ENCODE data around the gene FXN.
"Not testable (repeated sequence)": the region's sequence is repeated elsewhere in the genome, so short reads cannot be mapped to it uniquely, and the experiment has no call there.

FXN gene

DNA sequence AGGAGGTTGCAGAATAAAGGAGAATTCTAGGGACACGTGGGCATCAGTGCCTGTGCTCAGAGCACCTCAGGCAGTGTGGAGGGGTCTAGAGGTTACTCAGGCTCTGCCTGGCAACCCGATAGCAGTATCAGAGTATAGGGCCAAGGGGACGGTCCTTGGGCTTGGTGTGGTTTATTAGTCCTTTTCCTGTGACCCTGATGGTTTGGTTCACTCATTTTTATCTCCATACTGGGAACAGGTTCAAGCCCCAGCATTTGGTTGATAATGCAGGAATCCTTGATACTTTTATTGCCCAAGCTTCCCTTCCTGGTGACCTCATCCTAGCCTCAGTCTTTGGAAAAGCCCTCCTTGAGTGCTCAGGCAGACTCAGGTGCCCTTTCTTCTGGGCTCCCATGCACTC lies 35.5 kb downstream of the FXN start:
- no peak for DNase-seq

DNA sequence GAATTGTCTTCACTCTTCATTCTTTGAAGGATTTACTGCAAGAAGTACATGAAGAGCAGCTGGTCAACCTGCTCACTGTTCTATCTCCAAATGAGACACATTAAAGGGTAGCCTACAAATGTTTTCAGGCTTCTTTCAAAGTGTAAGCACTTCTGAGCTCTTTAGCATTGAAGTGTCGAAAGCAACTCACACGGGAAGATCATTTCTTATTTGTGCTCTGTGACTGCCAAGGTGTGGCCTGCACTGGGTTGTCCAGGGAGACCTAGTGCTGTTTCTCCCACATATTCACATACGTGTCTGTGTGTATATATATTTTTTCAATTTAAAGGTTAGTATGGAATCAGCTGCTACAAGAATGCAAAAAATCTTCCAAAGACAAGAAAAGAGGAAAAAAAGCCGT lies 37.6 kb downstream of the FXN start:
- no peak for DNase-seq

DNA sequence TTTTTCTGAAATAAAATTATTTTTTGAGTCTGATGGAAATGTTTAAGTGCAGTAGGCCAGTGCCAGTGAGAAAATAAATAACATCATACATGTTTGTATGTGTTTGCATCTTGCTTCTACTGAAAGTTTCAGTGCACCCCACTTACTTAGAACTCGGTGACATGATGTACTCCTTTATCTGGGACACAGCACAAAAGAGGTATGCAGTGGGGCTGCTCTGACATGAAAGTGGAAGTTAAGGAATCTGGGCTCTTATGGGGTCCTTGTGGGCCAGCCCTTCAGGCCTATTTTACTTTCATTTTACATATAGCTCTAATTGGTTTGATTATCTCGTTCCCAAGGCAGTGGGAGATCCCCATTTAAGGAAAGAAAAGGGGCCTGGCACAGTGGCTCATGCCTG lies 39.2 kb downstream of the FXN start:
- DNase-seq: no peak

DNA sequence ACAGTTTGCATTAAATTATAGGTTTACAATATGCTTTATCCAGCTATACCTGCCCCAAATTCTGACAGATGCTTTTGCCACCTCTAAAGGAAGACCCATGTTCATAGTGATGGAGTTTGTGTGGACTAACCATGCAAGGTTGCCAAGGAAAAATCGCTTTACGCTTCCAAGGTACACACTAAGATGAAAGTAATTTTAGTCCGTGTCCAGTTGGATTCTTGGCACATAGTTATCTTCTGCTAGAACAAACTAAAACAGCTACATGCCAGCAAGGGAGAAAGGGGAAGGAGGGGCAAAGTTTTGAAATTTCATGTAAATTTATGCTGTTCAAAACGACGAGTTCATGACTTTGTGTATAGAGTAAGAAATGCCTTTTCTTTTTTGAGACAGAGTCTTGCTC lies 41.0 kb downstream of the FXN start:
- DNase-seq: no peak

DNA sequence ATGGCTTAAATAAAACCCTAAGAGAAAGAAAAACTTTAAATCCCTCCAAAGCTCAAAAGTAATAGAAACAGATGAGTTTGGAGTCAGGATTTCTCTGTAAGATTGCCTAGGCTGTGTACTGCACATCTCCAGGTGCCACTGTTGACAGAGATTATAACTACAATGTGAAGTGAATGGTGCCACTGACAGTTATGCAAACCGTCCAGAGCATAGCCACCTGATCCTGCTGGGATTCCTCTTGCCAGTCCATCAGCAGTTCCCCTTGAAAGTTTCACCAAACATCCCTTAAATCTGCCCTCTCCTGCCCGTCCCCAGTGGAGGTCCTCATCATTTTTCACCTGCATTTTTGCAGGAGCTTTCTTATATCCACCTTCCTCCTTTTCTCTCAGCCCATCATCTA lies 42.5 kb downstream of the FXN start:
- DNase-seq: no peak

DNA sequence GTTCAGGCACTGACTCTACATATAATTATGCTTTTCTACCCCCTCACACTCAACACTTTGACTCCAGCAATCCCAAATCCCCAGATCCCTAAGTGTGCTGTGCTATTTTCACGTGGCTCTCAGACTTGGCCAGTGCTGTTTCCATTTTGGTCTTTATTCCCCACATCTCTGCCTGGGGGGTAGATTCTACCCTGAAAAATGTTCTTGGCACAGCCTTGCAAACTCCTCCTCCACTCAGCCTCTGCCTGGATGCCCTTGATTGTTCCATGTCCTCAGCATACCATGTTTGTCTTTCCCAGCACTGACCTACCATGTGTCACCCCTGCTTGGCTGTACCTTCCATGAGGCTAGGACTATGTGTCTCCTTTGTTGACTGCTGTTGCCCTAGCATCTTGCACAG lies 43.0 kb downstream of the FXN start:
- no peak for DNase-seq

DNA sequence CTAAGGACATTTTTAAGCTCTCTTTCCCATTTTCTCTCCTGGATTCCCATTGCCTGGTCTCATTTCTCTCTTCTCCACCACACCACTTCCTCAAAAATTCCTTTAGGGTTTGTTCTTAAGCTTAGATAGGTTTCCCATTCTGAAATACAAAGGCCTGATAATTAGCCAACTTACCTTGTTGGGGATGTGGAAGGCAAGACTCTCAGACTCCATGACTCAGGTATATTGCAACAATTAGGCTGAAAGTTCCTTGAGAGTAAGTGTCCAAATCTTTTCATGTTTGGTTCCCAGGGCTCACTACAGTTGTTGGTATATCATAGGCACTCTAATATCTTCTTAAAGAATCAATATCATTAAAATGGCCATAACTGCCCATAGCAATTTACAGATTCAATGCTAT lies 43.6 kb downstream of the FXN start:
- DNase-seq: no peak

DNA sequence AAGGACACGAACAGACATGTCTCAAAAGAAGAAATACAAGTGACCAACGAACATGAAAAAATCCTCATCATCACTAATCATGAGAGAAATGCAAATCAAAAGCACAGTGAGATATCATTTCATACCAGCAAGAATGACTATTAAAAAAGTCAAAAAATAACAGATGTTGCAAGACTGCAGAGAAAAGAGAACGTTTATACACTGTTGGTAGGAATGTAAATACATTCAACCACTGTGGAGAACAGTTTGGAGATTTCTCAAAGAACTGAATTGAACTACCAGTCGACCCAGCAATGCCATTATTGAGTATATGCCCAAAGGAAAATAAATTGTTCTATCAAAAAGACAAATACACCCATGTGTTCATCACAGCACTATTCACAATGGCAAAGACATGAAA lies 45.7 kb downstream of the FXN start:
- DNase-seq: no peak

DNA sequence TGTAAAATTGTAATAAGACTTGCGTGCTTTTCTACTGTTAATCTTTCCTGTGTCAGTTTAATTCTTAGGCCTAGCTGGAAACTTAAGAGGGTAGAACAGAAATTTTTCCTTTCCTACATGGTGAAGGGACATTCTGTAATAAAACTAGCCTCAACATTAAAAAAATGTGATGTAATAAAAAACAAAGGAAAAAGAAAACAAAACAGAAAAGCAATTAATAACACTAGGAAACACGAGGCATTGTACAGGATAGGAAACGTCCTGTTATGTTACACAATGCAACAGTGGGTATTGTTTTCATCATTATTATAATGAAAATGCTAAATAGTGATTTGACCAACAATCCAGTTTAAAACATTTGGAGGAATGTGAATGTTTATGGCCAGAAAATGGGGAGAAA lies 47.8 kb downstream of the FXN start:
- DNase-seq: no peak

DNA sequence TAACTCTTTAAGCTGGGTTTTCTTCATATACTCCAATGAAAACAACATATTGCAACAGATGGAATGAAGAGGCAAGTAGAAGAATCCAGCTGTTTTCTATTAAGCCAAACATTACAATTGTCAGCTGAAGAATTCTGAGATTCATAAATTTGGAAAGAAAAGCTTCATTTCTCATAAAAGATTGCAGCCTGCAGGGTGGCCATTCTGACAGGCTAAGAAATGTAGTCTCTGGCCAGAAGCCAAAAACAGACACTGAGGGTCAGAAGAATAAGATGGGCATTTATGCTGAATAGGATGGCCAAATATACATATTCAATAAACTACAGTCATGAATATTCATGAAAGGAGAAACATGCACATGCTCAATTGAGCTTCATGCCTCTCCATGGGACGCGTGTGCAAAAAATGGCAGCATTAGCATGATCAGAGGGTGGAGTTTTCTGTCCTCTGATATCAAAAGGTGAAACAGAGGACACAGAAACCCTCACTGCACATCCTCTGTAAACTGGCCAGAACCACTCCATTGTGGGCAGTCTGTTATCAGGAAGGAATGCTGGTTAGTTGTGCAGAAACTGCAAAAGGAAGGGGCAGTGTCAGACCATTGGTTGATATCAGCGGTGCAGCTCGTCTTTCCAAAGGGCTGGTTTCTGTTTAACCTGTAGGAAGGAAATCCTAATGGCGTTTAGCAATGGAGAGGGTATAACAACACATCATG lies 50.2 kb downstream of the FXN start:
- DNase-seq: no peak

DNA sequence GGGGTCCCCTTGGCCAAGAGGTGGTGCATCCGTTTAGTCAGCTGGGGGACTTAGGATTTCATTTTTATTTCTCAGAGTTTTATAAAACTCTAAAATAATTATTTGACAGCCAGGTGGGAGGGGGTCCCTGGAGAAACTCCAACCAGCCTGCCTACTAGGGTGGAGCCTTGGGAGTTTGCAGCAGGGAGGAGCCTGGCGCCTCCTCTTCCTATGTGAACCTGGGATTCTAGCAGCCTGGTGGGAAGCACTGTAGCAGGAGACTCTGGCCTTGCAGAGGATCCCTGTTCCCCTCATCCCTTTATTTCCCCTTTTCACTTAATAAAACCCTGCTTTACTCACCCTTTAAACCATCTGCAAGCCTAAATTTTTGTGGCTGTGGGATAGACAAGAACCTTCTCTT lies 50.8 kb downstream of the FXN start:
- DNase-seq: no peak

DNA sequence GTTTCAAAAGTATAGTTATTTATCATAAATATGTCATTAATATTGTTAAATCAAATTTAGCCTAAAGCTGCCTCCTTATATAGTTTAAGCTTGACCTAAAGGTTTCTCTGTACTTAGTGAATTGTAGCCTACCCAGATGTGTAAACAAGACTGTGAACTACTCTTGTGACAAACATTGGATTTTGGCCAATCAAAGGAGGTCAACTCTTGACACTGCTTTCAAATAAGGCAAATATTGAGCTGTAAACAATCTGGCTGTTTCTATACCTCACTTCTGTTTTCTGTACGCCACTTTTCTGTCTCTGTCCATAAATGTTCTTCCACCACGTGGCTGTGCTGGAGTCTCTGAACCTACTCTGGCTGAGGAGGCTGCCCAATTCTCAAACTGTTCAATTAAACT lies 51.2 kb downstream of the FXN start:
- DNase-seq: no peak

DNA sequence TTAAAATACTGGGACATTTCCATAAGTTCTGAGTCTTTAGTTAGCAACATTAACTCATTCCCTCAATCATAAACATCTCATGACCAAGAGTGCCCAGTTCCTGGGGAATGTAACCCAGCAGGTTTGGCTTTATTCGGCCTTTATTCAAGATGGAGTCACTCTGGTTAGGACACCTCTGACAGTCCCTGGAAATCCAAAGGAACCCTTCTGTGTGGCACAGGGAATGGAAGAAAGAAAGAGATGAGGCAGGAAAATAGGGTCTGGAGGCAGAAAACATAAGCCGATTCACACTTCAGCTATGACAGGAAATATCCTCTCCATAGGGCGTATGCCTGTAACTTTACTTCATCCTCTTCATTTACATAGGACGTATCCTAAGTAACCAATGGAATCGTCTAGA lies 53.5 kb downstream of the FXN start:
- DNase-seq: no peak

DNA sequence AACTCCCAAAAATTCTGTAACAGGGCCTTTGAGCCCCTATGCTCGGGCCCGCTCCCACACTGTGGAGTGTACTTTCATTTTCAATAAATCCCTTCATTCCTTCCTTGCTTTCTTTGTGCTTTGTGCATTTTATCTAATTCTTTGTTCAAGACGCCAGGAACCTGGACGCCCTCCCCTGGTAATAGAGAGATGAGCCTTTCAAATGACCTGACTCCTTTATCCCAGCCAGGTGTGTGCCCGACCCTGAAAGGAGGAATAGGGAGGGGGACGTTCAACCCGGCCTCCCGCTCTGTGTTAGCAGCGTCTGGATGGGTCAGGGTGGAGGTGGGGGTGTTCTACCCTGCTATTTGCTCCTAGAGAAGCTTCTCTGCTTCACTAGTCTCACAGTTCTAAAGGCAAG lies 53.9 kb downstream of the FXN start:
- no peak for DNase-seq

DNA sequence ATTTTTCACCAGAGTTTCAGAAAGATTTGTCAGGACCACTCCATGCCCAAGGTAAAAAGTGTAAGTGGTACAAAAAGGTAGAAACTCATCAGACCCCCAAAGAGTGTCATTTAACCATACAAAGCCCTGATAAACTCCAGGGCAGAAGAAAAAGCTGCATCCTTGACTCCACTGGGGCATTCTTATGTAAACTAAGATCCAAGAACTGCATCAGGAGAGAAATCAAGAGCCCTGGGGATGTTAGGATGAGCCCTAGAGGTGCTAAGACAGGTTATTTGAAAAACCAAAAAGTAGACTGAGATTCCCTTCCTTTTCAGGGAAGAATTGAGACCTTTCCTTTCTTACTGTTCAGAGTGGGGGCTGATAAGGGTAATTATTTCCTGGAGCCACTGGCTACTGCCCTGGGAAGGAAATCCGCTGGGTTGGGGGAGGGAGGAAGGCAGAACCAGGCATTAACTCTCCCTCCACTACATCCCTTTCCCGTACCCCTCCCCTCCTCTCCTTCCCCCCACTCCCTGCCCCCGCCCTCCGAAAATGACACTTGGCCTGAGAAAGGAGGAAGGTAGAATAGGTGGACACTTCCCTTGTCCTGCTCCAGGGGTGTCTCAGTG lies 54.7 kb downstream of the FXN start:
- no peak for DNase-seq

DNA sequence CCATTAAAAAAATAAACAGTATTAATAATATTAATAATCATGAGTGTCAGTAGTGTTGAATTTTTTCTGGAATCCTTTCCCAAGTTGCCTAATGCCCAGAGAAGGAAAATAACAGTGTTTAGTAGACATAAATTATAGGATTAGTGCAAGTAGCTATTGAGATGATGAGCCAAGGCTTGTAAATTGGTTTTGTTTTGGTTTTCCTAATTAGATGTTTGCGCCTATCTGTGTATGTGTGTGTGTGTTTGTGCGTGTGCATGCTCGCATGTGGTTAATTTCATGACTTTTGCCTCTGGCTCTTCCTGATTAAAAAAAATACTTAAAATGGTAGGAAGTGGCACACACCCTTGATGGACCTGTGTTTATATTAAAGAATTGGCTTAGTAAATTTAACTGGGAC lies 55.4 kb downstream of the FXN start:
- no peak for DNase-seq

DNA sequence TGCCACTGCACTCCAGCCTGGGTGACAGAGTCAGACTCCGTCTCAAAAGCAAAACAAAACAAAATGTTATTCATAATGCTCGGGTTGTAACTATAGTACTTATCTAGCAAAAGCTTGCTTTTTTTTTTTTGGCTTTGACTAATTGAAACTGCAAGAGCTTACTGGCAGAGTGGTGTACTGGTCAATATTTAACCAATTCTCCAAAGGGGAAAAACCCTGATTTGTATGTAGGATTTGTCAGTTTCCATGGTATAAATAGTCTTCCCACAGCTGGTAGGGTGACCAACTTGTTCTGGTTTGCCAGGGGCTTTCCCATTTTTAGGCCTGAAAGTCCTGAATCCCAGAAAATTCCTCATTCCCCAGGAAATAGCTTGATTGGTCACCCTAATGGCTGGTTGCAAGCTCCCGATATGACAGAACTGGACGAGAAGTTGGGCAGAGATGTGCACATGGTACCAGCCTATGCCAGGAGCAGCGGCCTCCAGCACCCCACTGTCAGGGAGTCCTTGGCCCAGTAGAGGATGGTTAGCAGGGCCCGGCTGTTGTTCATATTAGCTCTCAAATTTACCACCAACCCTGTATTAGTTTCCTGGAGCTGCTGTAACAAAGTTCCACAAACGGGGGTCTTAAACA lies 58.0 kb downstream of the FXN start:
- no peak for DNase-seq

DNA sequence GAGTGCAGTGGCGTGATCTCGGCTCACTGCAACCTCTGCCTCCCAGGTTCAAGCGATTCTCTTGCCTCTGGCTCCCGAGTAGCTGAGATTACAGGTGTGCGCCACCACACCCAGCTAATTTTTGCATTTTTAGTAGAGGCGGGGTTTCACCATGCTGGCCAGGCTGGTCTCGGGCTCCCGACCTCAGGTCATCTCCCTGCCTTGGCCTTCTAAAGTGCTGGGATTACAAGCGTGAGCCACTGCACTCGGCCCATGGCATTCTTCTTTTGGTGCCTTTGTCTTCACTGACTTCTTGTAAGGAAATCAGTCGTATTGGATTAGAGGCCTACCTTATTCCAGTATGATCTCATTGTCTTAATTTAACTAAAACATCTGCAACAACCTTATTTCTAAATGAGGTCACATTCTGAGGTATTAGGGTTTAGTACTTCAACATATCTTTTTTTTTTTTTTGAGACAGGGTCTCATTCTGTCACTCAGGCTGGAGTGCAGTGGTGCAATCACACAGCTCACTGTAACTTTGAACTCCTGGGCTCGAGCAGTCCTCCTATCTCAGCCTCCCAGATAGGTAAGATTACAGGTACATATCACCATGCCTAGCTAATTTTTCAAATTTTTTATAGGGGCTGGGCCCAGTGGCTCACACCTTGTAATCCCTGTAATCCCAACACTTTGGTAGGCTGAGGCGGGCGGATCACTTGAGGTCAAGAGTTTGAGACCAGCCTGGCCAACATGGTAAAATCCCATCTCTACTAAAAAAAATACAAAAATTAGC lies 59.0 kb downstream of the FXN start:
- not testable (repeated sequence) for DNase-seq

DNA sequence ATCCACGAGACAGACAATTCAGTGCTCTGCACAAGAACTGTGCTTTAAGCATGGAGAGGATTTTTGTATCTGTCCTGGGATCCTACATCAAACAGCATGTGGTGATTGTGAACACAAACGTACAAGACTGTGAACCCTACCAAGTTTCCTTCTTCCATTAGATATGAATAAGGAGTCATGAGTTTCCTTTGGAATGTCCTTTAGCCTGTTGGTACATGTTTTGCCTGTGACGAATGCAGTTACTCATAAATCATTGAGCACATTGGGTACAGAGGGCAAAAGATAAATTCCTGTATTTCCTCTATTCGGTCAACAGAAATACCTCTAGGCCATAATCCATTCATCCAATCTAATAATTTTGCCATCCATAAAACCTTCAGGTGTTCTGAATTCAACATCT lies 61.5 kb downstream of the FXN start:
- no peak for DNase-seq

DNA sequence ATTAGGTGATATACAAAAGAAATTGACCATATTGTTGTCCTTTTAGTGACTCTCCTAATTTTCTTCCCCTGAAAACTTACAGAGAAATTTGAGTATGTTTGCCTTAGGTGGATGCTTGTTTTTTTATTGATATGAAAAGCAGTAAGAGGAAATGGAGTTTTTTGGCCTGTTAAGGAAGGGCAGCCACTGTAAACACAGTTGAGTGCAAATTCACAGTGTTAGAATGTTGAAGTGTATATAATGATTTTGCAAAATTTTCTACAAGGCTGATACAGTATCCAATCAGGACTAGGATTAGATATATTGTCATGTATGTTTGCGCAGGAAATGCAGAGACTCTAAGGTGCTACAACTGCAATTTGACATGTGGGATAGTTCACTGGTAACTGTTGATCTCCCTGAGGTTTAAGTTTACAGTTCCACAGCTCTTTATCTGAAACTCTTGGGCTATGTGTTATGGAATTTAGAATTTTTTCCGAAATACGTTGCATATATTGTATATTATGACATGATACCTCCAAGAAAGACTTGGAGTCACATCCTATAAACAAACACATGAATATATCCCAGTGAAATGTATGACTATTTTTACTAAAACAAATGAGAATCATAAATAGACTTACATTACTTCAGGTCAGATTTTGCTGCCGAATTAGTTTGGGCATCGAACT lies 62.5 kb downstream of the FXN start:
- DNase-seq: no peak

DNA sequence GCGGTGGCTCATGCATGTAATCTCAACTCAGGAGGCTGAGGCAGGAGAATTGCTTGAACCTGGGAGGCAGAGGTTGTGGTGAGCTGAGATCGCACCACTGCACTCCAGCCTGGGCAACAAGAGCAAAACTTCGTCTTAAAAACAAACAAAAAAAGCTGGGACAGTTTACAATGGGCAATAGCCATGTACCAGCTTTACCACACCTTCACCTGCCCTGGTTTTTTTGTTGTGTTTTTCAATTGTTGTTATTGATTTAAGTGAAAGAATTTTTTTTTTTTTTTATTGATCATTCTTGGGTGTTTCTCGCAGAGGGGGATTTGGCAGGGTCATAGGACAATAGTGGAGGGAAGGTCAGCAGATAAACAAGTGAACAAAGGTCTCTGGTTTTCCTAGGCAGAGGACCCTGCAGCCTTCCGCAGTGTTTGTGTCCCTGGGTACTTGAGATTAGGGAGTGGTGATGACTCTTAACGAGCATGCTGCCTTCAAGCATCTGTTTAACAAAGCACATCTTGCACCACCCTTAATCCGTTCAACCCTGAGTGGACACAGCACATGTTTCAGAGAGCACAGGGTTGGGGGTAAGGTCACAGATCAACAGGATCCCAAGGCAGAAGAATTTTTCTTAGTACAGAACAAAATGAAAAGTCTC lies 67.9 kb downstream of the FXN start:
- DNase-seq: not testable (repeated sequence)

DNA sequence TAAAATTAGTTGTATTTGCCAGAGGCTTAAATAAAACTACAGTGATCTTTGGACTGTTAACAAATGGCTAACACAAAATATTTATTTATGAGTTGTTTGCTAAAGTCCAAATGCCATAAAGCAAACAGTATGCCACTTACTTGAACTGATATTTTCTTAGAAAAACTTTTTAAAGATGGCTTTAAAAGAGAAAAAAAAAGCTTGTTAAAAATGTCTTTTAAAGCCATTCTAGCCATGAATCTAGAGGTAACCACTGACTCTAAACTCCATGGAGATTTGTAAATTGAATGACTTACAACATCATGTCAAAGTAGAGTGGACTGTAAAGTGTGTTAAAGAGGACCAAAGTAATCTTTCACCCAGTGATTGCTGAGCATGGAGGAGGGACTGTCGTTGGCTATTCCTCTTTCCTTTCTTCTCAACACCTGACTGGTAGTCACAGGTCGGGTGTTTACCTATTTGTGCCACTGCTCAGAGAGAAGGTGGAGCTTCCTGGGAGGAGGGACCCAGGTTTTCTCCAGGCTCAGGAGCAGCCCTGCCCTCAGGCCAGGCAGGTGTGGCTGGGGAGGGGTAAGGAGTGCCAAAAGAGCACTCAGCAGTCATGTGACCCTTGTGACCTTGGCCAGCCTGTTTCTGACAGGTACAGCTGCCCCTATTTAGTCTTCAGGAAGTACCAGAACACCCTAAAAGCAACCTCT lies 69.4 kb downstream of the FXN start:
- no peak for DNase-seq

All from activated gamma-delta T cell (primary cell).